Liver (tissue), 9 donors: ENCODE results near the gene IQCK. TPM values are rescaled to one million over a fixed set of nuclear protein-coding genes. Genes with fewer than 3 reads are reported as not detected.
A peak's percentile ranks its signal among the peaks of the same experiment; 100 is the strongest.

ENCODE experiments used
- DNase-seq: peaks from one replicate; pipeline ENCODE4 v3.0.0-alpha.2; 2017; ENCODE audit warnings: low spot score
- H3K27ac ChIP-seq, 2 donors: one replicate each; pipeline ENCODE4 v1.7.0; 2013; ENCODE audit warnings: inconsistent platforms in 2 of 2, low read length in 2 of 2, control low read depth in 1 of 2, low read depth in 1 of 2, mild to moderate bottlenecking in 1 of 2
- H3K27me3 ChIP-seq, 4 donors: one replicate each; pipeline versions ENCODE4 v1.6.1 to v1.7.0; 2013; ENCODE audit warnings: low read length in 3 of 4, inconsistent platforms in 1 of 4, mild to moderate bottlenecking in 1 of 4, moderate library complexity in 1 of 4; ENCODE audit not compliant: control insufficient read depth in 4 of 4, insufficient read depth in 4 of 4
- H3K36me3 ChIP-seq, 4 donors: one replicate each; pipeline versions ENCODE4 v1.6.1 to v1.7.0; 2013; ENCODE audit warnings: low read length in 3 of 4, mild to moderate bottlenecking in 3 of 4, low read depth in 1 of 4, moderate library complexity in 1 of 4; ENCODE audit not compliant: control insufficient read depth in 4 of 4, insufficient read depth in 3 of 4
- H3K4me1 ChIP-seq, 4 donors: one replicate each; pipeline versions ENCODE4 v1.6.1 to v1.7.0; 2013; ENCODE audit warnings: low read length in 3 of 4, mild to moderate bottlenecking in 3 of 4, moderate library complexity in 1 of 4; ENCODE audit not compliant: control insufficient read depth in 4 of 4, insufficient read depth in 4 of 4
- H3K4me3 ChIP-seq, 3 donors: one replicate each; pipeline versions ENCODE4 v1.6.1 to v1.7.0; 2013; ENCODE audit warnings: low read length in 3 of 3, control low read depth in 1 of 3, low read depth in 1 of 3, mild to moderate bottlenecking in 1 of 3
- H3K9ac ChIP-seq, 2 donors: one replicate each; pipeline ENCODE4 v1.7.0; 2013; ENCODE audit warnings: low read length in 2 of 2, mild to moderate bottlenecking in 2 of 2, moderate library complexity in 2 of 2, control low read depth in 1 of 2, low read depth in 1 of 2
- H3K9me3 ChIP-seq, 4 donors: one replicate each; pipeline versions ENCODE4 v1.6.1 to v1.7.0; 2013; ENCODE audit warnings: low read length in 3 of 4; ENCODE audit not compliant: control insufficient read depth in 4 of 4
- CTCF ChIP-seq: fragments of 150-350 bp; IDR thresholded peaks from 2 replicates; pipeline ENCODE4 v1.5.1; 2017; ENCODE audit warnings: improper control_type of control experiment, low read depth, low read length; ENCODE audit not compliant: missing input control
- EGR1 ChIP-seq, 2 donors: IDR thresholded peaks; 2 replicates each; pipeline ENCODE4 v1.6.1; 2016 to 2018; ENCODE audit warnings: antibody characterized with exemption in 2 of 2, low read depth in 2 of 2
- FOXA1 ChIP-seq: IDR thresholded peaks from 2 replicates; pipeline ENCODE4 v1.6.1; 2016; ENCODE audit warnings: antibody characterized with exemption
- FOXA2 ChIP-seq: IDR thresholded peaks from 2 replicates; pipeline ENCODE4 v1.6.1; 2016; ENCODE audit warnings: antibody characterized with exemption
- GABPA ChIP-seq, 2 donors: IDR thresholded peaks in 1 of 2; conservative IDR thresholded peaks in 1 of 2; 2 replicates each; pipeline ENCODE4 v1.6.1; 2016; ENCODE audit warnings: antibody characterized with exemption in 2 of 2, mild to moderate bottlenecking in 1 of 2, moderate library complexity in 1 of 2
- HNF4A ChIP-seq, 2 donors: conservative IDR thresholded peaks; 2 replicates each; pipeline ENCODE4 v1.6.1; 2016; ENCODE audit warnings: antibody characterized with exemption in 2 of 2, mild to moderate bottlenecking in 2 of 2
- HNF4G ChIP-seq: IDR thresholded peaks from 2 replicates; pipeline ENCODE4 v1.6.1; 2016; ENCODE audit warnings: antibody characterized with exemption
- JUND ChIP-seq, 2 donors: IDR thresholded peaks; 2 replicates each; pipeline ENCODE4 v1.6.1; 2016; ENCODE audit warnings: antibody characterized with exemption in 2 of 2
- NR2F2 ChIP-seq: IDR thresholded peaks from 2 replicates; pipeline ENCODE4 v1.6.1; 2016; ENCODE audit warnings: antibody characterized with exemption
- RAD21 ChIP-seq, 2 donors: IDR thresholded peaks; 2 replicates each; pipeline ENCODE4 v1.6.1; 2016; ENCODE audit warnings: antibody characterized with exemption in 2 of 2, mild to moderate bottlenecking in 2 of 2
- RXRA ChIP-seq, 2 donors: IDR thresholded peaks; 2 replicates each; pipeline ENCODE4 v1.6.1; 2017 to 2018; ENCODE audit warnings: antibody characterized with exemption in 2 of 2, mild to moderate bottlenecking in 1 of 2
- SP1 ChIP-seq: IDR thresholded peaks from 2 replicates; pipeline ENCODE4 v1.6.1; 2018; ENCODE audit warnings: antibody characterized with exemption, mild to moderate bottlenecking
- TAF1 ChIP-seq: conservative IDR thresholded peaks from 2 replicates; pipeline ENCODE4 v1.6.1; 2016; ENCODE audit warnings: antibody characterized with exemption, mild to moderate bottlenecking
- YY1 ChIP-seq: IDR thresholded peaks from 2 replicates; pipeline ENCODE4 v1.6.1; 2016; ENCODE audit warnings: antibody characterized with exemption, mild to moderate bottlenecking
- WGBS: extraction: QIAGEN DNeasy Blood & Tissue Kit; methylation state at CpG from one replicate; pipeline ENCODE4 v1.1.7; 2013; 5-methylcytosine and 5-hydroxymethylcytosine counted together
- polyA plus RNA-seq, 2 donors: library from polyadenylated mRNA; stranded (reverse) in 1 of 2; unstranded in 1 of 2; fragments of 200-250 nt in 1 of 2; fragments of >200 nt in 1 of 2; fragmentation: Nextera tagmentation in 1 of 2; extraction: Ambion mirVana in 1 of 2; gene quantifications; one replicate each; pipeline versions ENCODE4 v1.2.1 to v1.2.3, GENCODE V29; 2013 to 2015
- total RNA-seq, 2 donors: library from RNA; depleted of rRNA; stranded (reverse); fragments of >200 nt; gene quantifications; one replicate each; pipeline ENCODE4 v1.2.3, GENCODE V29; 2014
- TF ChIP-seq, protein P1 (sequence below): IDR thresholded peaks from 2 replicates; pipeline ENCODE4 v1.6.1; 2016; ENCODE audit warnings: antibody characterized with exemption, mild to moderate bottlenecking
- TF ChIP-seq, protein P2 (sequence below): IDR thresholded peaks from 2 replicates; pipeline ENCODE4 v1.6.1; 2016; ENCODE audit warnings: antibody characterized with exemption
- TF ChIP-seq, protein P3 (sequence below): IDR thresholded peaks from 2 replicates; pipeline ENCODE4 v1.6.1; 2016; ENCODE audit warnings: antibody characterized with exemption
- TF ChIP-seq, protein P4 (sequence below): IDR thresholded peaks from 2 replicates; pipeline ENCODE4 v1.6.1; 2016; ENCODE audit warnings: antibody characterized with exemption
- donor health status: healthy.
- donor health status: healthy.
- donor health status: healthy.
- donor health status: healthy.
- donor health status: healthy.

Gene IQCK
- total and polyA plus RNA-seq, 4 donors: 2.1 to 4.4 (median 2.9) TPM

- Histone ChIP-seq H3K27me3 (no peaks in the 10 kb centered on the region), H3K27ac (no peak within 1 kb of the TSS)
- under 1% methylated on average over 85 of the region's 85 CpGs for WGBS
Observed at GRCh38 chr16:19884611-19885450, 166.8 kb downstream of the IQCK start, which contains the start of gene GPRC5B. Gene GPRC5B, minus strand, starts transcription at chr16:19884848. Its CDS starts 12,003 bp downstream, at chr16:19872845.

More at GRCh38 chr16:19884611-19885450, 166.8 kb downstream of the IQCK start, which contains the start of gene GPRC5B:
- Histone ChIP-seq H3K4me3 (peak within 1 kb of the TSS; percentile 55 to 65 (median 59)), H3K9me3 (no peaks in the 10 kb centered on the region), H3K4me1 (peaks cover 9 to 30% (median 22%) of the 10 kb centered on the region in 4 donors), H3K36me3 (no peaks in the 10 kb centered on the region), H3K9ac (peak within 1 kb of the TSS in 1 of 2 donors; percentile 27)
- peak; percentile 52 for DNase-seq
- no peak for TF ChIP-seq GABPA (IDR thresholded peaks at IDR 0.05 in 1 of 2, conservative IDR thresholded peaks at IDR 0.05 in 1 of 2)
- TF ChIP-seq HNF4G: no peak
- no peak for TF ChIP-seq FOXA2
- TF ChIP-seq SP1: no peak
- no peak for TF ChIP-seq RAD21 (IDR thresholded peaks at IDR 0.05)
- no peak for TF ChIP-seq CTCF
- no peak for TF ChIP-seq HNF4A (conservative IDR thresholded peaks at IDR 0.05)
- TF ChIP-seq, protein P1, sequence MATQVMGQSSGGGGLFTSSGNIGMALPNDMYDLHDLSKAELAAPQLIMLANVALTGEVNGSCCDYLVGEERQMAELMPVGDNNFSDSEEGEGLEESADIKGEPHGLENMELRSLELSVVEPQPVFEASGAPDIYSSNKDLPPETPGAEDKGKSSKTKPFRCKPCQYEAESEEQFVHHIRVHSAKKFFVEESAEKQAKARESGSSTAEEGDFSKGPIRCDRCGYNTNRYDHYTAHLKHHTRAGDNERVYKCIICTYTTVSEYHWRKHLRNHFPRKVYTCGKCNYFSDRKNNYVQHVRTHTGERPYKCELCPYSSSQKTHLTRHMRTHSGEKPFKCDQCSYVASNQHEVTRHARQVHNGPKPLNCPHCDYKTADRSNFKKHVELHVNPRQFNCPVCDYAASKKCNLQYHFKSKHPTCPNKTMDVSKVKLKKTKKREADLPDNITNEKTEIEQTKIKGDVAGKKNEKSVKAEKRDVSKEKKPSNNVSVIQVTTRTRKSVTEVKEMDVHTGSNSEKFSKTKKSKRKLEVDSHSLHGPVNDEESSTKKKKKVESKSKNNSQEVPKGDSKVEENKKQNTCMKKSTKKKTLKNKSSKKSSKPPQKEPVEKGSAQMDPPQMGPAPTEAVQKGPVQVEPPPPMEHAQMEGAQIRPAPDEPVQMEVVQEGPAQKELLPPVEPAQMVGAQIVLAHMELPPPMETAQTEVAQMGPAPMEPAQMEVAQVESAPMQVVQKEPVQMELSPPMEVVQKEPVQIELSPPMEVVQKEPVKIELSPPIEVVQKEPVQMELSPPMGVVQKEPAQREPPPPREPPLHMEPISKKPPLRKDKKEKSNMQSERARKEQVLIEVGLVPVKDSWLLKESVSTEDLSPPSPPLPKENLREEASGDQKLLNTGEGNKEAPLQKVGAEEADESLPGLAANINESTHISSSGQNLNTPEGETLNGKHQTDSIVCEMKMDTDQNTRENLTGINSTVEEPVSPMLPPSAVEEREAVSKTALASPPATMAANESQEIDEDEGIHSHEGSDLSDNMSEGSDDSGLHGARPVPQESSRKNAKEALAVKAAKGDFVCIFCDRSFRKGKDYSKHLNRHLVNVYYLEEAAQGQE: no peak
- no peak for TF ChIP-seq YY1
- no peak for TF ChIP-seq EGR1 (IDR thresholded peaks at IDR 0.05; ENCODE audit: low read depth in 2 of 2)
- no peak for TF ChIP-seq RXRA (IDR thresholded peaks at IDR 0.05)
- no peak for TF ChIP-seq JUND (IDR thresholded peaks at IDR 0.05)
- TF ChIP-seq, protein P2, sequence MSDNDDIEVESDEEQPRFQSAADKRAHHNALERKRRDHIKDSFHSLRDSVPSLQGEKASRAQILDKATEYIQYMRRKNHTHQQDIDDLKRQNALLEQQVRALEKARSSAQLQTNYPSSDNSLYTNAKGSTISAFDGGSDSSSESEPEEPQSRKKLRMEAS: no peak
- TF ChIP-seq, protein P3, sequence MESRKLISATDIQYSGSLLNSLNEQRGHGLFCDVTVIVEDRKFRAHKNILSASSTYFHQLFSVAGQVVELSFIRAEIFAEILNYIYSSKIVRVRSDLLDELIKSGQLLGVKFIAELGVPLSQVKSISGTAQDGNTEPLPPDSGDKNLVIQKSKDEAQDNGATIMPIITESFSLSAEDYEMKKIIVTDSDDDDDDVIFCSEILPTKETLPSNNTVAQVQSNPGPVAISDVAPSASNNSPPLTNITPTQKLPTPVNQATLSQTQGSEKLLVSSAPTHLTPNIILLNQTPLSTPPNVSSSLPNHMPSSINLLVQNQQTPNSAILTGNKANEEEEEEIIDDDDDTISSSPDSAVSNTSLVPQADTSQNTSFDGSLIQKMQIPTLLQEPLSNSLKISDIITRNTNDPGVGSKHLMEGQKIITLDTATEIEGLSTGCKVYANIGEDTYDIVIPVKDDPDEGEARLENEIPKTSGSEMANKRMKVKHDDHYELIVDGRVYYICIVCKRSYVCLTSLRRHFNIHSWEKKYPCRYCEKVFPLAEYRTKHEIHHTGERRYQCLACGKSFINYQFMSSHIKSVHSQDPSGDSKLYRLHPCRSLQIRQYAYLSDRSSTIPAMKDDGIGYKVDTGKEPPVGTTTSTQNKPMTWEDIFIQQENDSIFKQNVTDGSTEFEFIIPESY: no peak
- no peak for TF ChIP-seq FOXA1
- no peak for TF ChIP-seq TAF1
- no peak for TF ChIP-seq NR2F2
- TF ChIP-seq, protein P4, sequence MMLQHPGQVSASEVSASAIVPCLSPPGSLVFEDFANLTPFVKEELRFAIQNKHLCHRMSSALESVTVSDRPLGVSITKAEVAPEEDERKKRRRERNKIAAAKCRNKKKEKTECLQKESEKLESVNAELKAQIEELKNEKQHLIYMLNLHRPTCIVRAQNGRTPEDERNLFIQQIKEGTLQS: no peak
